HG03520 (cell line): Measurements from ENCODE around the gene HSD17B3.
"Not testable (repeated sequence)": the region's sequence is repeated elsewhere in the genome, so short reads cannot be mapped to it uniquely, and the experiment has no call there.

Experiments used
- ATAC-seq: cut with Tn5 transposase; IDR thresholded peaks from one replicate; pipeline ENCODE4 v1.9.1; 2021; ENCODE audit warnings: mild to moderate bottlenecking, moderate library complexity; ENCODE audit not compliant: unreplicated experiment

HSD17B3 gene

GRCh38 chr9:96201140-96201539 is 100.8 kb downstream of the HSD17B3 start:
- ATAC-seq, result no peak

- no peak for ATAC-seq
These were observed 103.0 kb downstream of the HSD17B3 start for GRCh38 chr9:96199006-96199405.

DNA sequence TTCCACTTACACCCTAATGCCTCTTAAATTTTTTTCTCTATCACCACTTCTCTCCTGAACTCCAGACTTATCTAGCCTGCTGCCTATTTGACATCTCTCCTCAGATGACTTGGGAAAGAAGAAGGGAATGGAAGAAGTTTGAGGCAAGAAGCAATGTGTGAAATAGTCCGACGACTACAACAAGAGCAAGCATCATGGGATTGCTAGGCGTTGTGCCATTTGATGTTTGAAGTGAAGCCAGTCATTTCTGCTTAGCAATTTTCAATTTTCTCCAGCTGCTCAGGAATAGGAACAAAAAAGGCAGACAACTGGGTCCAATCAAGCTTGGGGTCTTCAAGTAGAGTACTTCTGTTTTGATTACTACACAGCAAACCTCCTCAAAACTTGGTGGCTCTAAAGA is 106.4 kb downstream of the HSD17B3 start:
- ATAC-seq, result no peak

GRCh38 chr9:96193236-96193755 is 108.7 kb downstream of the HSD17B3 start:
- ATAC-seq, result no peak

- no peak for ATAC-seq
These were observed 109.3 kb downstream of the HSD17B3 start for GRCh38 chr9:96192710-96193109.

DNA sequence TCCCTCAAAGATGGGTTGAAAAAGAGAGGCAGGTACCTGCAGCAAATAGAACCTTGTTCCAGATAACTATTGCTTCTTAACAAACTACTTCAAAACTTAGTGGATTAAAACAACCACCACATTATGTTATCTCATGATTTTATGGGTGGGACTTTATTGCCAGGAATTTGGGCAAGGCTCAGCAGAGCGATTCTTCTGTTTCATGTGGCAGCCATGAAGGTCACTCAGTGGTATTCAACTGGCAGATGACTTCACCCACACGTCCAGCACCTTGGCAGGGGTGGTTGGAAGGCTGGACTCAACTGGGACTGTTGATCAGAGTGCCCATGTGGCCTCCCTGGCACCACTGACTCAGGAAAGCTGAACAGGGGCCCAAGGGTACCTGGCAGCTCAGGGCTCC is 112.0 kb downstream of the HSD17B3 start:
- no peak for ATAC-seq

GRCh38 chr9:96189581-96189980 is 112.4 kb downstream of the HSD17B3 start:
- ATAC-seq, result not testable (repeated sequence)

DNA sequence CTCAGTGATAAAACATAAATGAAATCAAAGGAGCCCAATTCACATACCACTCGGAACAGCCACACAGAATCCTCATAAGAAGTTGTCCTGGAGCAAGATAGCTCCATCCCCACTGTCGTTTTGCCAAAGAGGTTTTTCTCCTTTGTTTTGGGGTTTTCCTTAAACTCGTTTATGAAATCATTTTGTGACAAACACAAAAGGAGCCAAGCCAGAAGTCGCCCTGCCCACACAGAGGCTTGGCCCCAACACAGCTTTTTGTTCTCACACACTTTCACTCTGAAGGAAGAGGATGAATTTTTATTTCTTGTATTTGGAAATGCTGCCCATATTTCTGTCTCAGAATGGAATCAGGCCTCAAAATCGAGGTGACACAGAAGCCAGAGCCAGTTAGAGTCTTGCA is 113.4 kb downstream of the HSD17B3 start:
- no peak for ATAC-seq

DNA sequence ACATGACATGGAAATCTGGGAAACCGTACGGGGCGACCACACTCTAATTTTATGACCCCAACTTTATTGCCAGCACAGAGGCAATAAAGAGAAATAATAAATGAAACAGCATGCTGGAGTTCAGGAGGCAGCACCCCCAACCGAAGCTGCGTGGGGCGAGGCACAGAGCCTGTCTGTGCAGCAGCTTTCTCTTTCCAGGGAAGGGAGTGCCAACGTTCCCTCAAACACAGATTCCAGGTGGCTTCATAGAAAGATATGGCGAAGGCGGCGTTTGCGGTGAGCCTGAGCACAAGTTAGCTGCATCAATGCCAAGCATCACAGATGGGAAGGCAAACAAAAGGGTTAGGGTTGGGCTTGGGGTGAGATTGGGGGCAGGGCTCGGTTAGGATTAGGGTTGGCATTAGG is 114.8 kb downstream of the HSD17B3 start:
- ATAC-seq, result no peak

GRCh38 chr9:96186591-96187011 is 115.4 kb downstream of the HSD17B3 start:
- no peak for ATAC-seq

GRCh38 chr9:96185518-96186156 is 116.3 kb downstream of the HSD17B3 start:
- no peak for ATAC-seq
